WERI-Rb-1 (cell line): Measurements from ENCODE around the gene TFAM.

Experiments used
- DNase-seq: peaks from one replicate; pipeline ENCODE4 v3.0.0-alpha.2; 2020
- H3K27ac ChIP-seq: fragments of 250-450 bp; sonication (Bioruptor Pico); 2 replicates; pipeline ENCODE4 v1.5.1; 2020; ENCODE audit warnings: mild to moderate bottlenecking, moderate library complexity
- H3K27me3 ChIP-seq: fragments of 250-450 bp; sonication (Bioruptor Pico); 2 replicates; pipeline ENCODE4 v1.5.1; 2021; ENCODE audit warnings: mild to moderate bottlenecking, low read depth, moderate library complexity; ENCODE audit not compliant: insufficient read depth, severe bottlenecking
- H3K36me3 ChIP-seq: fragments of 250-450 bp; sonication (Bioruptor Pico); 2 replicates; pipeline ENCODE4 v1.5.1; 2020; ENCODE audit warnings: mild to moderate bottlenecking, moderate library complexity
- H3K4me3 ChIP-seq: 2 replicates; pipeline ENCODE4 v1.5.1; 2011; ENCODE audit warnings: low read depth, mild to moderate bottlenecking, control low read depth, low read length
- H3K9me3 ChIP-seq: fragments of 250-450 bp; sonication (Bioruptor Pico); 2 replicates; pipeline ENCODE4 v1.5.1; 2021; ENCODE audit warnings: mild to moderate bottlenecking, moderate library complexity; ENCODE audit not compliant: severe bottlenecking
- TF ChIP-seq, protein P1 (sequence below): IDR thresholded peaks from 2 replicates; pipeline ENCODE4 v1.5.1; 2011; ENCODE audit warnings: low read depth, mild to moderate bottlenecking, control low read depth, inconsistent platforms, low read length

The TFAM gene

DNA sequence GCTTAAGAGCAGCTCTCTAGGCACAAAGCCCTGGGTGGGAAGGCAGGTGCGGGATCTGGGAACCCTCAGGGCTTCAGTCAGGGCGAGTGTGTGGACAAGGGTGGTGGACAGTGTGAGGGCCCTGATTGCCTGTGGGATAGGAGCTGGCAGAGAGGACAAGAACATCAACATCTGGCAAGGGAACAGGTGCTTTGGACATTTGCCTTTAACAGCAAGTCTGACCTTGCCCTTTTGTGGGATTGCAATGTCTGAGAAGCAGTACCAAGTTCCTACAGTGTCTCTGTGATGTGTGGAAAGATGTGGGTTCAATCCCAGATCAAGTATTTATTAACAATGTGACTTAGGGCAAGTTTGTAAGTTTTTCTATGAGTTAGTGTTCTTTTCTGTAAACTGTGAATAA lies 46.7 kb downstream of the TFAM start:
- Histone ChIP-seq H3K9me3 (no peaks in the 10 kb centered on the region), H3K4me3 (no peak overlapping the region), H3K36me3 (no peaks in the 10 kb centered on the region), H3K27ac (no peak overlapping the region), H3K27me3 (no peaks in the 10 kb centered on the region)
- TF ChIP-seq, protein P1, sequence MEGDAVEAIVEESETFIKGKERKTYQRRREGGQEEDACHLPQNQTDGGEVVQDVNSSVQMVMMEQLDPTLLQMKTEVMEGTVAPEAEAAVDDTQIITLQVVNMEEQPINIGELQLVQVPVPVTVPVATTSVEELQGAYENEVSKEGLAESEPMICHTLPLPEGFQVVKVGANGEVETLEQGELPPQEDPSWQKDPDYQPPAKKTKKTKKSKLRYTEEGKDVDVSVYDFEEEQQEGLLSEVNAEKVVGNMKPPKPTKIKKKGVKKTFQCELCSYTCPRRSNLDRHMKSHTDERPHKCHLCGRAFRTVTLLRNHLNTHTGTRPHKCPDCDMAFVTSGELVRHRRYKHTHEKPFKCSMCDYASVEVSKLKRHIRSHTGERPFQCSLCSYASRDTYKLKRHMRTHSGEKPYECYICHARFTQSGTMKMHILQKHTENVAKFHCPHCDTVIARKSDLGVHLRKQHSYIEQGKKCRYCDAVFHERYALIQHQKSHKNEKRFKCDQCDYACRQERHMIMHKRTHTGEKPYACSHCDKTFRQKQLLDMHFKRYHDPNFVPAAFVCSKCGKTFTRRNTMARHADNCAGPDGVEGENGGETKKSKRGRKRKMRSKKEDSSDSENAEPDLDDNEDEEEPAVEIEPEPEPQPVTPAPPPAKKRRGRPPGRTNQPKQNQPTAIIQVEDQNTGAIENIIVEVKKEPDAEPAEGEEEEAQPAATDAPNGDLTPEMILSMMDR: no peak
- no peak for DNase-seq

DNA sequence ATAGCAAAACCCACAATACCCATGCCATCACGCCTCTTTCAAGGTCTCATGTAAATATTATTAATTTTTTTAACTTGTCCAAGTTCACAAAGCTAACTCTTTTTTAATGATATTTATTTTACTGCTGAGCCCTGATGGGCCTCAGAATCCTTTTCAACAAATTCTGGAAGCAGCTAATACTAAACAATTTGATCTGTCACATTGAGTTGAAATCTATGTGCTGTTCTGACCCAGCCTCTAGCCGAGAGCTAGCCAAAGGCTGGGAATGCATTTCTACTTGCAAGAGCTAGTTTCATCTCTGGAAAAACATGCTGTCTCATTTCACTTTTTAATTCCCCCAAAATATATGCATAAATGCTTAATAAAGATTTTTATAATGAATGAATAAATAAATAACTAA lies 47.9 kb downstream of the TFAM start:
- no peak for DNase-seq
- Histone ChIP-seq H3K27ac (no peak overlapping the region), H3K27me3 (no peaks in the 10 kb centered on the region), H3K36me3 (no peaks in the 10 kb centered on the region), H3K9me3 (no peaks in the 10 kb centered on the region), H3K4me3 (no peak overlapping the region)
- TF ChIP-seq, protein P1: no peak

DNA sequence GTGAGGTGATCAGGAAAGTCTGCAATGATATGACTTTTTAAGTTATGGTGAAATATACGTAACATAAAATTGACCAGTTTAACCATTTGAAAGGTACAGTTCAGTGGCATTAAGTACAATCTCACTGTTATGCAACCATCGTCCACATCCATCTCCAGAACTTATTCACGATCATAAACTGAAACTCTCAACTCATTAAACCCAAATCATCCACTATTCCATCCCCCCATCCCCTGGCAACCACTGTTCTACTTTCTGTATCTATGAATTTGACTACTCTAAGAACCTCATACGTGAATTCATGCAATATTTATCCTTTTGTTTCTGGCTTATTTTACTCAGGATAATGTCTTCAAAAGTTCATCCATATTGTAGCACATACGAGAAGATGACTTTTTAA lies 48.4 kb downstream of the TFAM start:
- Histone ChIP-seq H3K36me3 (no peaks in the 10 kb centered on the region), H3K4me3 (no peak overlapping the region), H3K9me3 (no peaks in the 10 kb centered on the region), H3K27me3 (no peaks in the 10 kb centered on the region), H3K27ac (no peak overlapping the region)
- TF ChIP-seq, protein P1: no peak
- DNase-seq: no peak

DNA sequence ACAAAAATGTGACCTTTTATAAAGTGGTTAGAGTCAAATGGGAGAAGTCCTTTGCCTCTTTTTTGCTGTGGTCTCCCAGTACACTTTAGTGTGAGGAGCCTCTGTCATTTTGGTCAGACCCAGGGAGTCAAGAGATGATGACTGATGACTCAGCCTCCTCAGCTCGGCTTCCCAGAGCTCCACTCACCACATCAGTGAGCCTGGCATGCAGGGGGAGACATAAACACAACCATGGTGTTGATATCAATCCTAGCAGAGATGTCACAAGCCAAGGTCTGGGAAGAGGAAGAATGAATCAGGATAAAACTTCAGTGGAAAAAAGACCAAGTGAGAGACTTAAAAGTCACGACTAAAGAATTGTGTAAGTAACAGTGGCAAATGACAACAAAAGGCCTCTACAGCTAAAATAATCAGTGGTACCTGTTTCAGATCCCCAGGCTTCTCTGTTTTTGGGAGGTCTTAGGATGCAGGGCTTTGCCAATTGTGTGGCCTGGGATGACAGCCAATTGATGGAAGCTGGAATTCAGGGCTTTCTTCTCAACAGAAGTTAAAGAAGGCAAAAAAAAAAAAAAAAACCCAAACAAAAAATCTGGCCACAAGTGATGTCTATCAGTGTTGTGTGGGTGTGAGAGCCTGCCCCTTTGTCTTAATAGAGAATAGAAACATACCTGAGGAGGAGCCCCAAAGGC lies 50.2 kb downstream of the TFAM start:
- Histone ChIP-seq H3K4me3 (no peak overlapping the region), H3K36me3 (no peaks in the 10 kb centered on the region), H3K27me3 (no peaks in the 10 kb centered on the region), H3K9me3 (no peaks in the 10 kb centered on the region), H3K27ac (no peak overlapping the region)
- TF ChIP-seq, protein P1: no peak
- DNase-seq: no peak

DNA sequence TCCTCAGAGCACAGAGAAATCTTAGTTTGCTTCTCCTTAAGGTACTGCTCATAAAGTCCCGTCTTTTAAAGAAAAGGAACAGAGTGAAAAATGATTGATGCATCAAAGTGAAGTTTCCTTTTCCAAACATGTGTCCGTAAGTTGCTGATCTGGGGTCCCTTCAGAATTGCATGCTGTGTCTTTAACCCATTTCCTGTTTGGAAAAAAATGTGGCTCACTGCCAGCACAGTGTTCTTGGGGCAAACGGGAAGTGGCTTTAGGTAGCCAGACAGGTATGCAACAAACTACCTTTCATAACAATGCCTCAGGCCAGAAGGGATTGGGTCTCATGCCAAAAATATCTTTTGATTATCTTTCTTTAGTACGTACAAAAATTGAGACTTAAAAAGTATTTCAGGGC lies 50.9 kb downstream of the TFAM start:
- DNase-seq: no peak
- H3K27ac ChIP-seq: no peak overlapping the region
- H3K27me3 ChIP-seq: no peaks in the 10 kb centered on the region
- H3K36me3 ChIP-seq: no peaks in the 10 kb centered on the region
- H3K4me3 ChIP-seq: no peak overlapping the region
- TF ChIP-seq, protein P1: no peak
- H3K9me3 ChIP-seq: no peaks in the 10 kb centered on the region

DNA sequence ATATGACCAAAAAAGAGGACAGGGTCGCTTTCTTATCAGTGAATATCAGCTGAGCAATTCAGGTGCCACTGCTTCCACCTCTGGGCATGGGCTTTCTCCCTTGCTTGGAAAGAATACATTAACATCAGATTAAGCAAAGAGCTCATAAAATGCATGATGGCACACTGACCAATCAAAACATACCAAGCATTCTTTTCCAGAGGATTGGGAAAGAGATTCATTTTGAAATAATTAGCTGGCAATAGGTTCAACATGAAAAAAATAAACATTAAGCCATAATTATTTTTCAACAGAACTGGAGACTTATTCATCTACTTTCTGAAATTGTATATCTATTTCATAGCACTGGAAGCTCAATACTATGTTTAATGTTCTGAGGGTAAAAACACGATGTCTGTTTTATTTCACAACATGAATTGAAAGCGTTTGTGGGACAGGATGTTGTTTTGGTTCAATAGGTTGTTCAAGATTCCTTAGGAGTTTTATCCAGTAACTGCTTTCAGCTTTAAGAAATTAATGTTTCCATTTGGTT lies 53.2 kb downstream of the TFAM start:
- no peak for DNase-seq
- Histone ChIP-seq H3K27ac (no peak overlapping the region), H3K9me3 (no peaks in the 10 kb centered on the region), H3K27me3 (no peaks in the 10 kb centered on the region), H3K36me3 (no peaks in the 10 kb centered on the region), H3K4me3 (no peak overlapping the region)
- TF ChIP-seq, protein P1: no peak
